ENCODE data around the gene NTN1. TPM values are rescaled to one million over a fixed set of nuclear protein-coding genes. Genes with fewer than 3 reads are reported as not detected.

NTN1 gene
- total RNA-seq, 1 experiment from 2014 or later: 4.2 TPM

DNA sequence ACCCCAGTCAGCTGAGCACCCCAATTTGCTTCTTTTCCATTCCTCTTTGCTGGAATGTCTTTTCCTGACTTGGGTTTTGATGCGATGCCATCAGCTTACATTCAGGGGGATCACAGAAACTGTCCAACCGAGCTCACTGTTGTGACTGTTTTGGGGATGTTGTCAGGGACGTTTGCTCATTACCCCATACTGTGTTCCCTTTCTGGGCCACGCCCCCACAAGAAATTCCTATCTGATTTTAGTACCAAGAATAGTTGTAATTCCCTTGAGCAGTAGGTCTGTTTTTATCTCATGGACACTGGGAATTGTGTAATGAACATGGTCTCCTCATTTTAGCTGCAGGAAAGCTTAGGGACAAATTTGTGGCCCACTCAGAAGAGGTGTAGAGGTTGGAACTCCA, 2.6 kb upstream of the NTN1 start (continued):
- TF ChIP-seq TCF7L2 (IDR thresholded peaks at IDR 0.05; ENCODE audit: borderline replicate concordance, extremely low read depth, insufficient read depth, insufficient read length) (no peak), POLR2A (IDR thresholded peaks at IDR 0.05; ENCODE audit: borderline replicate concordance, extremely low read depth, insufficient read depth, insufficient read length) (no peak), ZNF274 (IDR thresholded peaks at IDR 0.05; ENCODE audit: low read depth, low read length) (no peak), EZH2phosphoT487 (IDR thresholded peaks at IDR 0.05; ENCODE audit: borderline replicate concordance) (no peak), SP1 (IDR thresholded peaks at IDR 0.05; ENCODE audit: low read depth) (no peak), SIN3A (IDR thresholded peaks at IDR 0.05; ENCODE audit: low read depth) (no peak), EGR1 (IDR thresholded peaks at IDR 0.05; ENCODE audit: low read depth) (no peak)

DNA sequence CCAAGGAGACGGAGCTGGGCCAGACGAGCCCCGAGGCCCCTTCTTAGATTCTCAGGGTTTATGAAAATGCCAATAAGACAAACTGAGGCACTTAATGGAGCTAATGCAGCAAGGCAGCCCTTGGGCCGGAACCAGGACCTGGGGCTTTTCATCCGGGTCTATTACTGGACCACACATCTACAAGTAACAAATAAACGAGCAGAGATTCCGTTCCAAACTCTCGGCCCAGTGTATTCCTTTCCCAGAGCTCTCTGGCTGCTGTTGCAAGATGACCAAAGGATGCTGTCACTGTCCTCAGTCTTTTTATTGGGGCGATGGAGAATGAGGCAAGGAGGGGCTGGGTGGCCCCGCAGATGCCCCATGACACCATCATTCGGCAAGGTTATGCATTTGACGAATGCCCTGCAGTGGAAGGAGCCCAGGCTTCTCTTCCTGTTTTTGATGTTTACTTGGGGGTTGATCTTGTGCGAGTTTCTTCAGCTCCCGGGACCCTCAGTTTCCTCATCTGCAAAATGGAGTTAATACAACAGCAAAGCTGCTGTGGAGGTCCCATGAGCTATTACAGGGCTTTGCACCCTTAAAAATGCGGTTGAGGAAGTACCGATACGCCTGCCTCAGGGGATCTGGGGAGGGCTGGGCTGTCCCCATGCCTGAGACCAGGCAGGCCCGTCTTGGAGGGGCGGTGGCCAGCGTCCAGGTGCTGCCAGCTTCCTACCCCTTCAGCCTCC, 1.1 kb upstream of the NTN1 start:
- no peak for ATAC-seq
- no TSS peak for BruUV-seq (replicated peaks)
- intact Hi-C loops (cut with micrococcal nuclease): no loop called here
- H2AFZ ChIP-seq (ENCODE audit: low read depth, low read length, poor library complexity, severe bottlenecking): no peak overlapping the region
- H3K4me2 ChIP-seq (ENCODE audit: low read length): peak overlapping the region; percentile 91
- H3K36me3 ChIP-seq (ENCODE audit: control insufficient read depth in 1 of 2, insufficient read depth in 2 of 2, low read length in 2 of 2): no peaks in the 10 kb centered on the region
- no peaks in the 10 kb centered on the region for H3K9me3 ChIP-seq (ENCODE audit: control insufficient read depth in 1 of 2, insufficient read depth in 1 of 2, low read depth in 1 of 2, low read length in 2 of 2)
- no peak for DNase-seq (ENCODE audit: low read depth, low spot score)
- H3K4me1 ChIP-seq (ENCODE audit: control insufficient read depth in 1 of 2, insufficient read depth in 2 of 2, low read length in 2 of 2): peaks cover 12 to 26% of the 10 kb centered on the region in 2 experiments; a peak in 3 of 4 replicates
- H3K79me2 ChIP-seq (ENCODE audit: insufficient read depth, low read length): no peaks in the 10 kb centered on the region
- RAD21 ChIA-PET (ENCODE audit: low non-redundant PET in 1 of 2, low total read pairs in 2 of 2, uncharacterized antibody in 2 of 2, unreplicated experiment in 2 of 2): no interaction called here
- CTCF ChIA-PET: interaction anchor here (2.6 kb wide), 1 partner anchor 22 kb away, joined by 9 read pairs; no protein-coding TSS in a partner anchor
- TF ChIP-seq, protein P1, sequence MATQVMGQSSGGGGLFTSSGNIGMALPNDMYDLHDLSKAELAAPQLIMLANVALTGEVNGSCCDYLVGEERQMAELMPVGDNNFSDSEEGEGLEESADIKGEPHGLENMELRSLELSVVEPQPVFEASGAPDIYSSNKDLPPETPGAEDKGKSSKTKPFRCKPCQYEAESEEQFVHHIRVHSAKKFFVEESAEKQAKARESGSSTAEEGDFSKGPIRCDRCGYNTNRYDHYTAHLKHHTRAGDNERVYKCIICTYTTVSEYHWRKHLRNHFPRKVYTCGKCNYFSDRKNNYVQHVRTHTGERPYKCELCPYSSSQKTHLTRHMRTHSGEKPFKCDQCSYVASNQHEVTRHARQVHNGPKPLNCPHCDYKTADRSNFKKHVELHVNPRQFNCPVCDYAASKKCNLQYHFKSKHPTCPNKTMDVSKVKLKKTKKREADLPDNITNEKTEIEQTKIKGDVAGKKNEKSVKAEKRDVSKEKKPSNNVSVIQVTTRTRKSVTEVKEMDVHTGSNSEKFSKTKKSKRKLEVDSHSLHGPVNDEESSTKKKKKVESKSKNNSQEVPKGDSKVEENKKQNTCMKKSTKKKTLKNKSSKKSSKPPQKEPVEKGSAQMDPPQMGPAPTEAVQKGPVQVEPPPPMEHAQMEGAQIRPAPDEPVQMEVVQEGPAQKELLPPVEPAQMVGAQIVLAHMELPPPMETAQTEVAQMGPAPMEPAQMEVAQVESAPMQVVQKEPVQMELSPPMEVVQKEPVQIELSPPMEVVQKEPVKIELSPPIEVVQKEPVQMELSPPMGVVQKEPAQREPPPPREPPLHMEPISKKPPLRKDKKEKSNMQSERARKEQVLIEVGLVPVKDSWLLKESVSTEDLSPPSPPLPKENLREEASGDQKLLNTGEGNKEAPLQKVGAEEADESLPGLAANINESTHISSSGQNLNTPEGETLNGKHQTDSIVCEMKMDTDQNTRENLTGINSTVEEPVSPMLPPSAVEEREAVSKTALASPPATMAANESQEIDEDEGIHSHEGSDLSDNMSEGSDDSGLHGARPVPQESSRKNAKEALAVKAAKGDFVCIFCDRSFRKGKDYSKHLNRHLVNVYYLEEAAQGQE (IDR thresholded peaks at IDR 0.05; ENCODE audit: low read depth): no peak
- no peak for TF ChIP-seq ZFX (IDR thresholded peaks at IDR 0.05)
- TF ChIP-seq CEBPB (IDR thresholded peaks at IDR 0.05; ENCODE audit: low read depth): no peak
- TF ChIP-seq, protein P2, sequence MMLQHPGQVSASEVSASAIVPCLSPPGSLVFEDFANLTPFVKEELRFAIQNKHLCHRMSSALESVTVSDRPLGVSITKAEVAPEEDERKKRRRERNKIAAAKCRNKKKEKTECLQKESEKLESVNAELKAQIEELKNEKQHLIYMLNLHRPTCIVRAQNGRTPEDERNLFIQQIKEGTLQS (IDR thresholded peaks at IDR 0.05): no peak
- TF ChIP-seq, protein P3, sequence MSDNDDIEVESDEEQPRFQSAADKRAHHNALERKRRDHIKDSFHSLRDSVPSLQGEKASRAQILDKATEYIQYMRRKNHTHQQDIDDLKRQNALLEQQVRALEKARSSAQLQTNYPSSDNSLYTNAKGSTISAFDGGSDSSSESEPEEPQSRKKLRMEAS (IDR thresholded peaks at IDR 0.05): no peak
- no peak for TF ChIP-seq EGR1 (IDR thresholded peaks at IDR 0.05; ENCODE audit: low read depth)
- TF ChIP-seq EZH2phosphoT487 (IDR thresholded peaks at IDR 0.05; ENCODE audit: borderline replicate concordance): no peak
- no peak for TF ChIP-seq CBX3 (IDR thresholded peaks at IDR 0.05; ENCODE audit: low read depth)
- TF ChIP-seq, protein P4, sequence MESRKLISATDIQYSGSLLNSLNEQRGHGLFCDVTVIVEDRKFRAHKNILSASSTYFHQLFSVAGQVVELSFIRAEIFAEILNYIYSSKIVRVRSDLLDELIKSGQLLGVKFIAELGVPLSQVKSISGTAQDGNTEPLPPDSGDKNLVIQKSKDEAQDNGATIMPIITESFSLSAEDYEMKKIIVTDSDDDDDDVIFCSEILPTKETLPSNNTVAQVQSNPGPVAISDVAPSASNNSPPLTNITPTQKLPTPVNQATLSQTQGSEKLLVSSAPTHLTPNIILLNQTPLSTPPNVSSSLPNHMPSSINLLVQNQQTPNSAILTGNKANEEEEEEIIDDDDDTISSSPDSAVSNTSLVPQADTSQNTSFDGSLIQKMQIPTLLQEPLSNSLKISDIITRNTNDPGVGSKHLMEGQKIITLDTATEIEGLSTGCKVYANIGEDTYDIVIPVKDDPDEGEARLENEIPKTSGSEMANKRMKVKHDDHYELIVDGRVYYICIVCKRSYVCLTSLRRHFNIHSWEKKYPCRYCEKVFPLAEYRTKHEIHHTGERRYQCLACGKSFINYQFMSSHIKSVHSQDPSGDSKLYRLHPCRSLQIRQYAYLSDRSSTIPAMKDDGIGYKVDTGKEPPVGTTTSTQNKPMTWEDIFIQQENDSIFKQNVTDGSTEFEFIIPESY (IDR thresholded peaks at IDR 0.05; ENCODE audit: extremely low read depth, insufficient replicate concordance, low read length): no peak
- TF ChIP-seq, protein P5, sequence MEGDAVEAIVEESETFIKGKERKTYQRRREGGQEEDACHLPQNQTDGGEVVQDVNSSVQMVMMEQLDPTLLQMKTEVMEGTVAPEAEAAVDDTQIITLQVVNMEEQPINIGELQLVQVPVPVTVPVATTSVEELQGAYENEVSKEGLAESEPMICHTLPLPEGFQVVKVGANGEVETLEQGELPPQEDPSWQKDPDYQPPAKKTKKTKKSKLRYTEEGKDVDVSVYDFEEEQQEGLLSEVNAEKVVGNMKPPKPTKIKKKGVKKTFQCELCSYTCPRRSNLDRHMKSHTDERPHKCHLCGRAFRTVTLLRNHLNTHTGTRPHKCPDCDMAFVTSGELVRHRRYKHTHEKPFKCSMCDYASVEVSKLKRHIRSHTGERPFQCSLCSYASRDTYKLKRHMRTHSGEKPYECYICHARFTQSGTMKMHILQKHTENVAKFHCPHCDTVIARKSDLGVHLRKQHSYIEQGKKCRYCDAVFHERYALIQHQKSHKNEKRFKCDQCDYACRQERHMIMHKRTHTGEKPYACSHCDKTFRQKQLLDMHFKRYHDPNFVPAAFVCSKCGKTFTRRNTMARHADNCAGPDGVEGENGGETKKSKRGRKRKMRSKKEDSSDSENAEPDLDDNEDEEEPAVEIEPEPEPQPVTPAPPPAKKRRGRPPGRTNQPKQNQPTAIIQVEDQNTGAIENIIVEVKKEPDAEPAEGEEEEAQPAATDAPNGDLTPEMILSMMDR (IDR thresholded peaks at IDR 0.05 in 2 of 3, conservative IDR thresholded peaks at IDR 0.05 in 1 of 3; ENCODE audit: borderline replicate concordance in 1 of 3, insufficient read depth in 1 of 3, low read depth in 2 of 3, low read length in 2 of 3): no peak
- TF ChIP-seq SIN3A (IDR thresholded peaks at IDR 0.05; ENCODE audit: low read depth): no peak
- TF ChIP-seq TCF7L2 (IDR thresholded peaks at IDR 0.05; ENCODE audit: borderline replicate concordance, extremely low read depth, insufficient read depth, insufficient read length): no peak
- peak overlapping the region; percentile 47 to 60 for H3K4me3 ChIP-seq (replicated peaks in 1 of 2; ENCODE audit: low read depth in 1 of 2, low read length in 2 of 2)
- H3K9ac ChIP-seq (ENCODE audit: low read length): no peak overlapping the region
- POLR2A ChIA-PET: no interaction called here
- no peaks in the 10 kb centered on the region for H3K9me2 ChIP-seq (ENCODE audit: insufficient read depth)
- peak overlapping the region; percentile 22; the same call in 1 of the 2 replicates for H3K27ac ChIP-seq (ENCODE audit: low read depth, low read length)
- peaks cover 3% of the 10 kb centered on the region; the same call in 1 of the 2 replicates for H3K27me3 ChIP-seq (ENCODE audit: insufficient read depth, low read length)
- H4K20me1 ChIP-seq (ENCODE audit: insufficient read depth): no peaks in the 10 kb centered on the region

Data from HCT116 (cell line).